HG03175 (cell line): ENCODE results near the gene ACE.

Experiments used
- ATAC-seq: cut with Tn5 transposase; IDR thresholded peaks from one replicate; pipeline ENCODE4 v1.9.1; 2021; ENCODE audit warnings: mild to moderate bottlenecking, moderate library complexity; ENCODE audit not compliant: unreplicated experiment

Gene ACE

GRCh38 chr17:63476854-63477479, at the start of gene ACE:
Gene ACE (plus strand): TSS chr17:63477061. CDS start chr17:63477095, 34 bp downstream.
- ATAC-seq: no peak

GRCh38 chr17:63429766-63430165, 47.1 kb upstream of the ACE start:
- no peak for ATAC-seq

- no peak for ATAC-seq
Observed at GRCh38 chr17:63430223-63430622, 46.6 kb upstream of the ACE start.

- ATAC-seq: no peak
Observed at GRCh38 chr17:63431618-63431938, 45.3 kb upstream of the ACE start.

- ATAC-seq: no peak
Observed at GRCh38 chr17:63431939-63432804, 44.7 kb upstream of the ACE start.

GRCh38 chr17:63433746-63434591, 42.9 kb upstream of the ACE start:
- no peak for ATAC-seq

- ATAC-seq: no peak
Observed at GRCh38 chr17:63434951-63435571, 41.8 kb upstream of the ACE start.

- no peak for ATAC-seq
Observed at GRCh38 chr17:63435681-63436522, 41.0 kb upstream of the ACE start.

- no peak for ATAC-seq
Observed at GRCh38 chr17:63436523-63437110, 40.2 kb upstream of the ACE start.

GRCh38 chr17:63437287-63438091, 39.4 kb upstream of the ACE start:
- no peak for ATAC-seq

GRCh38 chr17:63438092-63439051, 38.5 kb upstream of the ACE start:
- no peak for ATAC-seq

GRCh38 chr17:63439687-63440086, 37.2 kb upstream of the ACE start:
- no peak for ATAC-seq

GRCh38 chr17:63440127-63440769, 36.6 kb upstream of the ACE start:
- no peak for ATAC-seq

GRCh38 chr17:63440770-63441335, 36.0 kb upstream of the ACE start:
- ATAC-seq: no peak

GRCh38 chr17:63441654-63442053, 35.2 kb upstream of the ACE start:
- ATAC-seq: no peak

GRCh38 chr17:63442074-63442473, 34.8 kb upstream of the ACE start:
- no peak for ATAC-seq

- no peak for ATAC-seq
Observed at GRCh38 chr17:63442549-63443035, 34.3 kb upstream of the ACE start.
